Caco-2 (cell line): Measurements from ENCODE around the gene INPPL1. TPM values are rescaled to one million over a fixed set of nuclear protein-coding genes. Genes with fewer than 3 reads are reported as not detected.

Experiments
- BruUV-seq: library from RNA; stranded (reverse); fragments of 400-500 nt; replicated peaks from 2 replicates; lab custom pipeline; 2021; lab: Mats Ljungman, UMichigan
- CTCF ChIA-PET: fragments of 300-600 bp; sonication (Branson Sonifier 250); formaldehyde crosslinking; loops from one replicate; lab custom pipeline; 2022; ENCODE audit warnings: antibody characterized with exemption; lab: Charles Lee
- POLR2A ChIA-PET: fragments of 300-600 bp; sonication (Branson Sonifier 250); formaldehyde crosslinking; loops from one replicate; lab custom pipeline; 2022; ENCODE audit warnings: antibody characterized with exemption; lab: Charles Lee
- DNase-seq, 2 experiments: peaks; one replicate each; pipeline versions ENCODE4 v3.0.0 to v3.0.0-alpha.2; 2020 to 2022
- H3K27me3 ChIP-seq: replicated peaks from 2 replicates; pipeline ENCODE4 v1.6.0; 2011; ENCODE audit warnings: low read length; ENCODE audit not compliant: control insufficient read depth, insufficient read depth
- H3K36me3 ChIP-seq: 2 replicates; pipeline ENCODE4 v1.5.1; 2011; ENCODE audit warnings: low read length; ENCODE audit not compliant: control insufficient read depth, insufficient read depth
- H3K4me1 ChIP-seq: fragments of 250-450 bp; sonication (Bioruptor Pico); 2 replicates; pipeline ENCODE4 v1.5.1; 2020; ENCODE audit warnings: mild to moderate bottlenecking
- H3K4me3 ChIP-seq: 2 replicates; pipeline ENCODE4 v1.5.1; 2011; ENCODE audit warnings: low read depth, mild to moderate bottlenecking, control low read depth, low read length
- H3K9me3 ChIP-seq: fragments of 250-450 bp; sonication (Bioruptor Pico); 2 replicates; pipeline ENCODE4 v1.5.1; 2020; ENCODE audit warnings: mild to moderate bottlenecking, moderate library complexity
- H3K27ac Mint-ChIP-seq: one replicate; pipeline ENCODE4 v1.8.0; 2022; ENCODE audit warnings: mixed read lengths; ENCODE audit not compliant: unreplicated experiment
- H3K27me3 Mint-ChIP-seq: one replicate; pipeline ENCODE4 v1.8.0; 2022; ENCODE audit warnings: mixed read lengths; ENCODE audit not compliant: insufficient read depth, unreplicated experiment
- H3K36me3 Mint-ChIP-seq: one replicate; pipeline ENCODE4 v1.8.0; 2022; ENCODE audit warnings: mild to moderate bottlenecking, mixed read lengths; ENCODE audit not compliant: insufficient read depth, unreplicated experiment
- H3K4me1 Mint-ChIP-seq: one replicate; pipeline ENCODE4 v1.8.0; 2022; ENCODE audit warnings: low read depth, mixed read lengths; ENCODE audit not compliant: unreplicated experiment
- H3K4me3 Mint-ChIP-seq: one replicate; pipeline ENCODE4 v1.8.0; 2022; ENCODE audit warnings: mild to moderate bottlenecking, moderate library complexity, mixed read lengths; ENCODE audit not compliant: unreplicated experiment
- H3K9me3 Mint-ChIP-seq: one replicate; pipeline ENCODE4 v1.8.0; 2022; ENCODE audit warnings: mixed read lengths; ENCODE audit not compliant: unreplicated experiment
- intact Hi-C: fragments of 100-400 bp; cut with micrococcal nuclease; formaldehyde crosslinking; loops from one replicate; pipeline ENCODE4 v1.10.0; 2022; ENCODE audit not compliant: unreplicated experiment
- total RNA-seq: library from RNA; stranded (reverse); gene quantifications from 2 replicates; pipeline ENCODE4 v1.2.3, GENCODE V29; 2022
- TF ChIP-seq, protein P1 (sequence below), 2 experiments: fragments of 200-600 bp in 1 of 2; IDR thresholded peaks; 1 replicate in 1 of 2; 2 replicates in 1 of 2; pipeline versions ENCODE4 v1.5.1 to v1.8.0; 2011 to 2022; ENCODE audit warnings: antibody characterized with exemption in 1 of 2, control low read depth in 1 of 2, inconsistent platforms in 1 of 2, low read depth in 1 of 2, low read length in 1 of 2, mild to moderate bottlenecking in 1 of 2, moderate library complexity in 1 of 2; ENCODE audit not compliant: insufficient read depth in 1 of 2, severe bottlenecking in 1 of 2, unreplicated experiment in 1 of 2

Gene INPPL1
- total RNA-seq, 1 experiment from 2014 or later, result 393 TPM

DNA sequence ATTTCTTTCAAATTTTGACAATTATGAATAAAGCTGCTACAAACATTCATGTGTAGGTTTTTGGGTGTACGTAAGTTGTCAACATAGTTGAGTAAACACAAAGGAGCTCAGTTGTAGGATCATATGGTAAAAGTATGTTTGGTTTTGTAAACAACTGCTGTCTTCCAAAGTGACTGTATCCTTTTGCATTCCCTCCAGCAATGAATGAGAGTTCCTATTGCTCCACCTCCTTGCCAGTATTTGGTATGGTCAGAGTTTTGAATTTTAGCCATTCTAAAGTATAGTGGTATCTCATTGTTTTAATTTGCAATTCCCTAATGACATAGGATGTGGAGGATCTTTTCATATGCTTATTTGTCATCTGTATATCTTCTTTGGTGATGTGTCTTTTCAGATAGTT lies 47.4 kb downstream of the INPPL1 start:
- no peaks in the 10 kb centered on the region for H3K9me3 Mint-ChIP-seq
- no peak overlapping the region for H3K27ac Mint-ChIP-seq
- CTCF ChIA-PET, result no interaction called here
- no peaks in the 10 kb centered on the region for H3K36me3 ChIP-seq
- no peaks in the 10 kb centered on the region for H3K27me3 ChIP-seq
- no peaks in the 10 kb centered on the region for H3K4me1 Mint-ChIP-seq
- POLR2A ChIA-PET, result no interaction called here
- BruUV-seq, result no TSS peak
- no peak for DNase-seq
- intact Hi-C loops, result no loop called here
- TF ChIP-seq, protein P1, sequence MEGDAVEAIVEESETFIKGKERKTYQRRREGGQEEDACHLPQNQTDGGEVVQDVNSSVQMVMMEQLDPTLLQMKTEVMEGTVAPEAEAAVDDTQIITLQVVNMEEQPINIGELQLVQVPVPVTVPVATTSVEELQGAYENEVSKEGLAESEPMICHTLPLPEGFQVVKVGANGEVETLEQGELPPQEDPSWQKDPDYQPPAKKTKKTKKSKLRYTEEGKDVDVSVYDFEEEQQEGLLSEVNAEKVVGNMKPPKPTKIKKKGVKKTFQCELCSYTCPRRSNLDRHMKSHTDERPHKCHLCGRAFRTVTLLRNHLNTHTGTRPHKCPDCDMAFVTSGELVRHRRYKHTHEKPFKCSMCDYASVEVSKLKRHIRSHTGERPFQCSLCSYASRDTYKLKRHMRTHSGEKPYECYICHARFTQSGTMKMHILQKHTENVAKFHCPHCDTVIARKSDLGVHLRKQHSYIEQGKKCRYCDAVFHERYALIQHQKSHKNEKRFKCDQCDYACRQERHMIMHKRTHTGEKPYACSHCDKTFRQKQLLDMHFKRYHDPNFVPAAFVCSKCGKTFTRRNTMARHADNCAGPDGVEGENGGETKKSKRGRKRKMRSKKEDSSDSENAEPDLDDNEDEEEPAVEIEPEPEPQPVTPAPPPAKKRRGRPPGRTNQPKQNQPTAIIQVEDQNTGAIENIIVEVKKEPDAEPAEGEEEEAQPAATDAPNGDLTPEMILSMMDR (IDR thresholded peaks at IDR 0.05; ENCODE audit: insufficient read depth in 1 of 2, low read depth in 1 of 2, low read length in 1 of 2, severe bottlenecking in 1 of 2, unreplicated experiment in 1 of 2), result no peak
- no peak overlapping the region for H3K4me3 ChIP-seq
- H3K27me3 Mint-ChIP-seq, result peaks cover 13% of the 10 kb centered on the region
- no peak overlapping the region for H3K4me3 Mint-ChIP-seq
- H3K9me3 ChIP-seq, result no peaks in the 10 kb centered on the region
- H3K4me1 ChIP-seq, result 0 out of 2 replicates have a peak, but pooled peaks cover 3% of the 10 kb centered on the region
- H3K36me3 Mint-ChIP-seq, result peaks cover 6% of the 10 kb centered on the region

DNA sequence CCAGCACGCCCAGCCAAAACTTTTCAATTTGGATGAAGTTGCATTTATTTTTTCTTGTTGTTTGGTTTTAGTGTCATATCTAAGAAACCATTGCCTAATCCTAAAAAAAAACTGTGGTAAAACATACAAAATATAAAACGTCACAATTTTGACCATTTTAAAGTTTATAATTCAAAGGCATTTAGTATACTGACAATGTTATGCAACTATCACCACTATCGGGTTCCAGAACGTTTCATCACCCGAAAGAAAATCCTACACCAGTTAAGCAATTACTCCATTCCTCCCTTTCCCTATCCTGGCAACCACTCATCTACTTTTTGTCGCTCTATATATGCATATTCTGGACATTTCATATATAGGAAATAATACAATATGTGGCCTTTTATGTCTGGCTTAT lies 49.9 kb downstream of the INPPL1 start:
- ChIA-PET POLR2A (no interaction called here), CTCF (no interaction called here)
- Mint-ChIP-seq H3K9me3 (no peaks in the 10 kb centered on the region), H3K4me3 (no peak overlapping the region), H3K27ac (no peak overlapping the region), H3K4me1 (no peaks in the 10 kb centered on the region), H3K27me3 (peaks cover 13% of the 10 kb centered on the region), H3K36me3 (peaks cover 6% of the 10 kb centered on the region)
- Histone ChIP-seq H3K27me3 (no peaks in the 10 kb centered on the region), H3K4me3 (no peak overlapping the region), H3K4me1 (no peaks in the 10 kb centered on the region), H3K9me3 (no peaks in the 10 kb centered on the region; the same call in 1 of the 2 replicates), H3K36me3 (no peaks in the 10 kb centered on the region)
- TF ChIP-seq, protein P1 (IDR thresholded peaks at IDR 0.05; ENCODE audit: insufficient read depth in 1 of 2, low read depth in 1 of 2, low read length in 1 of 2, severe bottlenecking in 1 of 2, unreplicated experiment in 1 of 2), result no peak
- intact Hi-C loops, result no loop called here
- BruUV-seq, result no TSS peak
- DNase-seq, result no peak

DNA sequence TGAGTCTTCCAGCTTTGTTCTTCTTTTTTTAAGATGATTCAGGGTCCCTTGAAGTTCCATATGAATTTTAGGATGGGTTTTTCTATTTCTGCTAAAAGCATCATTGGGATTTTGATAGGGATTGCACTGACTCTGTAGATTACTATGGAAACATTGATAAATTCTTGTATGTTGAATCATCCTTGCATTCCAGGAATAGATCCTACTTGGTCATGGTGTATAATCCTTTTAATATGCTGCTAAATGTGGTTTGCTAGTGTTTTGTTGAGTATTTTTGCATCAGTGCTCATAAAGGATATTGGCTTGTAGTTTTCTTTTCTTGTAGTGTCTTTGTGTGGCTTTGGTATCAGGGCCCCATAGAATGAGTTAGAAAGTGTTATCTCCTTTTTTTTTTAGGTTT lies 54.3 kb downstream of the INPPL1 start:
- Mint-ChIP-seq H3K36me3 (no peaks in the 10 kb centered on the region), H3K4me1 (no peaks in the 10 kb centered on the region), H3K4me3 (no peak overlapping the region), H3K27me3 (peaks cover 18% of the 10 kb centered on the region), H3K9me3 (no peaks in the 10 kb centered on the region), H3K27ac (no peak overlapping the region)
- POLR2A ChIA-PET, result no interaction called here
- TF ChIP-seq, protein P1 (IDR thresholded peaks at IDR 0.05; ENCODE audit: insufficient read depth in 1 of 2, low read depth in 1 of 2, low read length in 1 of 2, severe bottlenecking in 1 of 2, unreplicated experiment in 1 of 2), result no peak
- Histone ChIP-seq H3K27me3 (no peaks in the 10 kb centered on the region), H3K4me3 (no peak overlapping the region), H3K36me3 (no peaks in the 10 kb centered on the region), H3K9me3 (no peaks in the 10 kb centered on the region; the same call in 1 of the 2 replicates), H3K4me1 (no peaks in the 10 kb centered on the region)
- no peak for DNase-seq
- intact Hi-C loops, result no loop called here
- CTCF ChIA-PET, result no interaction called here
- BruUV-seq, result no TSS peak
